H7 (cell line): ENCODE results near the gene ZNF443. TPM values are rescaled to one million over a fixed set of nuclear protein-coding genes. Genes with fewer than 3 reads are reported as not detected.

ENCODE experiments used
- DNase-seq: peaks from one replicate; pipeline ENCODE4 v3.0.0; 2012
- H3K27me3 ChIP-seq: 2 replicates; pipeline ENCODE4 v1.6.0; 2011; ENCODE audit warnings: mild to moderate bottlenecking, low read length; ENCODE audit not compliant: control insufficient read depth, insufficient read depth
- H3K36me3 ChIP-seq: replicated peaks from 2 replicates; pipeline ENCODE4 v1.5.1; 2011; ENCODE audit warnings: low read length; ENCODE audit not compliant: control insufficient read depth, insufficient read depth
- H3K4me3 ChIP-seq: 2 replicates; pipeline ENCODE4 v1.5.1; 2011; ENCODE audit warnings: low read depth, mild to moderate bottlenecking, control low read depth, low read length, moderate library complexity; ENCODE audit not compliant: insufficient read depth
- total RNA-seq: library from RNA; depleted of rRNA; stranded (reverse); fragments of >200 nt; shearing (Covaris generic); gene quantifications from 2 replicates; pipeline ENCODE4 v1.2.3, GENCODE V29; 2014; rRNA removed

Gene ZNF443
- total RNA-seq, 1 experiment from 2014 or later = 0.24 TPM

- no peak overlapping the region for H3K4me3 ChIP-seq
- no peaks in the 10 kb centered on the region for H3K36me3 ChIP-seq
- H3K27me3 ChIP-seq = no peaks in the 10 kb centered on the region
- DNase-seq = no peak
Observed at GRCh38 chr19:12379732-12380443, 60.9 kb downstream of the ZNF443 start.

Other genes starting within 250 kb of the ZNF443 start
- 0.07 and 0.30 TPM in 2 replicates for gene ZNF44, start 146.1 kb downstream of the ZNF443 start, total RNA-seq
- not detected in 2 replicates for gene ZNF563, start 107.4 kb downstream of the ZNF443 start, total RNA-seq
- not detected in 2 replicates for gene ZNF442, start 75.3 kb downstream of the ZNF443 start, total RNA-seq
- not detected in 2 replicates for gene ZNF799, start 39.8 kb downstream of the ZNF443 start, total RNA-seq
- 0.30 and 0.42 TPM in 2 replicates for gene ZNF709, start 43.8 kb upstream of the ZNF443 start, total RNA-seq
- 2.7 and 3.5 TPM in 2 replicates for gene ZNF564, start 110.5 kb upstream of the ZNF443 start, total RNA-seq
- 3.1 and 5.2 TPM in 2 replicates for gene ZNF490, start 169.8 kb upstream of the ZNF443 start, total RNA-seq
- gene ZNF791, start 169.9 kb upstream of the ZNF443 start, total RNA-seq = 7.4 and 10.2 TPM in 2 replicates
- 58.4 and 71.2 TPM in 2 replicates for gene MAN2B1, start 225.7 kb upstream of the ZNF443 start, total RNA-seq
- gene WDR83, start 225.8 kb upstream of the ZNF443 start, total RNA-seq = 11.6 and 12.5 TPM in 2 replicates
- gene DHPS, start 240.9 kb upstream of the ZNF443 start, total RNA-seq = 83.1 and 86.4 TPM in 2 replicates
- gene GNG14, start 247.0 kb upstream of the ZNF443 start, total RNA-seq = not detected in 2 replicates